ENCODE data around the gene IGF2BP2. TPM values are rescaled to one million over a fixed set of nuclear protein-coding genes. Genes with fewer than 3 reads are reported as not detected.

The IGF2BP2 gene
- total RNA-seq (10 to 100 TPM; 11.2 to 21.8 (median 16.8) TPM), polyA plus RNA-seq (10 to 100 TPM in 1 of 2 donors, 1 to 10 TPM in 1; 5.9 to 18.5 TPM)
- long read RNA-seq, donor 1, partial matches to known transcripts, result 1 of 4 reads
- long read RNA-seq, donor 1, other reads (novel, unspliced or antisense), result 2 of 4 reads
- long read RNA-seq, donor 2, partial matches to known transcripts, result 4 of 13 reads
- long read RNA-seq, donor 2, other reads (novel, unspliced or antisense), result 2 of 13 reads
- long read RNA-seq, donor 3, partial matches to known transcripts, result 2 of 11 reads
- long read RNA-seq, donor 3, other reads (novel, unspliced or antisense), result 5 of 11 reads

GRCh38 chr3:185825006-185825638 lies at the start of gene IGF2BP2:
IGF2BP2 (minus strand) TSS chr3:185825042; CDS start chr3:185824960, 82 bp downstream.
- Histone ChIP-seq H3K36me3 (no peaks in the 10 kb centered on the region), H3K9me3 (no peaks in the 10 kb centered on the region), H3K27me3 (peaks cover 0 to 48% (median 9%) of the 10 kb centered on the region in 9 donors), H3K27ac (peak within 1 kb of the TSS in 11 of 12 donors; percentile 49 to 83 (median 68)), H3K4me3 (peak within 1 kb of the TSS; percentile 66 to 84 (median 74)), H3K4me1 (peaks cover 0 to 39% (median 7%) of the 10 kb centered on the region in 12 donors)
- DNase-seq (peak; percentile 60 to 81 (median 67)), ATAC-seq (peak; percentile 31 to 85 (median 70))
- intact Hi-C loops (cut with DNase I), result loop anchor here in 4 of 10 donors (5.0 to 10.0 kb wide), 3 partner anchors 90 to 112 kb away; partner anchors contain the start of gene TRA2B (in 1 of the 4)
- 1 to 5% (median 1%) methylated on average over 4 to 90 of the region's 96 CpGs for WGBS, 4 donors
- TF ChIP-seq, protein P1, sequence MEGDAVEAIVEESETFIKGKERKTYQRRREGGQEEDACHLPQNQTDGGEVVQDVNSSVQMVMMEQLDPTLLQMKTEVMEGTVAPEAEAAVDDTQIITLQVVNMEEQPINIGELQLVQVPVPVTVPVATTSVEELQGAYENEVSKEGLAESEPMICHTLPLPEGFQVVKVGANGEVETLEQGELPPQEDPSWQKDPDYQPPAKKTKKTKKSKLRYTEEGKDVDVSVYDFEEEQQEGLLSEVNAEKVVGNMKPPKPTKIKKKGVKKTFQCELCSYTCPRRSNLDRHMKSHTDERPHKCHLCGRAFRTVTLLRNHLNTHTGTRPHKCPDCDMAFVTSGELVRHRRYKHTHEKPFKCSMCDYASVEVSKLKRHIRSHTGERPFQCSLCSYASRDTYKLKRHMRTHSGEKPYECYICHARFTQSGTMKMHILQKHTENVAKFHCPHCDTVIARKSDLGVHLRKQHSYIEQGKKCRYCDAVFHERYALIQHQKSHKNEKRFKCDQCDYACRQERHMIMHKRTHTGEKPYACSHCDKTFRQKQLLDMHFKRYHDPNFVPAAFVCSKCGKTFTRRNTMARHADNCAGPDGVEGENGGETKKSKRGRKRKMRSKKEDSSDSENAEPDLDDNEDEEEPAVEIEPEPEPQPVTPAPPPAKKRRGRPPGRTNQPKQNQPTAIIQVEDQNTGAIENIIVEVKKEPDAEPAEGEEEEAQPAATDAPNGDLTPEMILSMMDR (IDR thresholded peaks at IDR 0.05), result peak in 1 of 12 donors; percentile 17
- peak in 1 of 2 donors; percentile 53 for TF ChIP-seq POLR2A (IDR thresholded peaks at IDR 0.05)

- Histone ChIP-seq H3K27ac (no peak overlapping the region), H3K36me3 (no peaks in the 10 kb centered on the region), H3K9me3 (no peaks in the 10 kb centered on the region), H3K4me3 (no peak overlapping the region), H3K4me1 (no peaks in the 10 kb centered on the region), H3K27me3 (peaks cover 0 to 3% (median 0%) of the 10 kb centered on the region in 9 donors)
- TF ChIP-seq, protein P1 (IDR thresholded peaks at IDR 0.05), result no peak
- no peak for TF ChIP-seq POLR2A (IDR thresholded peaks at IDR 0.05)
- WGBS, 4 donors, result 64 to 72% (median 67%) methylated on average over 9 of the region's 9 CpGs
- ATAC-seq (no peak), DNase-seq (no peak)
- intact Hi-C loops (cut with DNase I), result no loop called here
Measured at GRCh38 chr3:185874119-185874518, 49.3 kb upstream of the IGF2BP2 start.

GRCh38 chr3:185867650-185868049 lies 42.8 kb upstream of the IGF2BP2 start:
- 88 to 97% (median 94%) methylated on average over 2 of the region's 2 CpGs for WGBS, 4 donors
- H3K36me3 ChIP-seq, result no peaks in the 10 kb centered on the region
- no peaks in the 10 kb centered on the region for H3K9me3 ChIP-seq
- TF ChIP-seq, protein P1 (IDR thresholded peaks at IDR 0.05), result no peak
- TF ChIP-seq POLR2A (IDR thresholded peaks at IDR 0.05), result no peak
- H3K4me1 ChIP-seq, result no peaks in the 10 kb centered on the region
- DNase-seq (no peak), ATAC-seq (no peak)
- no peak overlapping the region for H3K27ac ChIP-seq
- peaks cover 0 to 5% (median 0%) of the 10 kb centered on the region in 9 donors for H3K27me3 ChIP-seq
- intact Hi-C loops (cut with DNase I), result no loop called here
- no peak overlapping the region for H3K4me3 ChIP-seq

DNA sequence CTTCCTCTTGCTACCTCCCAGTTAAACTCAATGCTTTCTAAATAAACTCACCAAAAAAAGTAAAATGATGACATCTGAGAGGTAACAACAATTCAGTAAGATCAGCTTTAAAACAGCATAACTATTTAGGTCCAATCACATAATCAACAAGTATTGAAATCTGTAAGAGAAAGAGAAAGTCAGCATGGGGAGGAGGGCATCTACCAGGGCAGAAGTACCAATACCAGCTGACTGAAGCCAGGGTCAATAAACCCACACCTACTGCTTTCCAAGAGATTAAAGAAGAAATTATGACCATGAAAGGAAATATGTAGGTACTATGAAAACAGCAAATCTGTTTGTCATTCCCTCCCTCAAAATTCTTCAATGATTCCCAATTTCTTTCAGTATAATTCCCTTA lies 42.2 kb upstream of the IGF2BP2 start:
- H3K4me1 ChIP-seq, result no peaks in the 10 kb centered on the region
- TF ChIP-seq POLR2A (IDR thresholded peaks at IDR 0.05), result no peak
- TF ChIP-seq, protein P1 (IDR thresholded peaks at IDR 0.05), result no peak

More for the DNA sequence above, 42.2 kb upstream of the IGF2BP2 start:
- Histone ChIP-seq H3K9me3 (no peaks in the 10 kb centered on the region), H3K4me3 (no peak overlapping the region), H3K27me3 (peaks cover 0 to 5% (median 0%) of the 10 kb centered on the region in 9 donors), H3K36me3 (no peaks in the 10 kb centered on the region), H3K27ac (no peak overlapping the region)
- DNase-seq, result no peak
- ATAC-seq, result no peak
- intact Hi-C loops (cut with DNase I), result no loop called here
